ENCODE measurements around the gene UHRF1.
A peak's percentile ranks its signal among the peaks of the same experiment; 100 is the strongest.
"Not testable (repeated sequence)": the region's sequence is repeated elsewhere in the genome, so short reads cannot be mapped to it uniquely, and the experiment has no call there.

The UHRF1 gene

DNA sequence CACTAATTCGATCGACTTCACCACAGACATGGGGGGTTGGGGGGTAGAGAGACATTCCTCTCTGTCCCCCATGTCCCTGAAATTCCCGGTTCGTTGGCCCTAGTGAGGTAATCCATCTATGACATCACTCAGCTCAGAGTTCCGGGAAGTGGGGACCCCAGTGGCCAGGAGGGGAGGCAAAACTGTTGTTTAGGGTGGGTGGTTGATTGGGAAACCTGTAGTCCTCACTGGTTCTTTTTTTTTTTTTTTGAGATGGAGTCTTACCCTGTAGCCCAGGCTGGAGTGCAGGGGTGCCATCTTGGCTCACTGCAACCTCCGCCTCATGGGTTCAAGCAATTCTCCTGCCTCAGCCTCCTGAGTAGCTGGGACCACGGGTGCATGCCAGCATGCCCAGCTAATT is 6.5 kb upstream of the UHRF1 start, which contains the start of gene ARRDC5:
ARRDC5 (minus strand) TSS at position 101 of the 400 bp plus-strand sequence; CDS start at position 30, 71 bp downstream.
- DNase-seq = no peak

DNA sequence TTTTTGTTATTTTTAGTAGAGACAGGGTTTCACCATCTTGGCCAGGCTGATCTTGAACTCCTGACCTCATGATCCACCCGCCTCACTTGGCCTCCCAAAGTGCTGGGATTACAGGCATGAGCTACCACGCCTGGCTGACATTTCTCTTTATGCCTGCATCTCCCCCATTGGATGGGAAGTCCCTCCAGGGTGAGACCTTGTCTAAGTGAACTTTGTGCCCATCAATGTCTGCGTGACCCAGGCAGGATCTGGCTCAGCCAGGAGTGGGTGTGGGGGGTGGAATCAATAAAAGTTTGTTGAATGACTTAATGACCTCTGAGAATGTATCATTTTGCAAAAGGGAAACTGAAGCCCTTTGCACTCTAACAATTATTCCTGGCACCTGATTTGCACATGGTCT is 4.8 kb upstream of the UHRF1 start:
- DNase-seq = no peak

DNA sequence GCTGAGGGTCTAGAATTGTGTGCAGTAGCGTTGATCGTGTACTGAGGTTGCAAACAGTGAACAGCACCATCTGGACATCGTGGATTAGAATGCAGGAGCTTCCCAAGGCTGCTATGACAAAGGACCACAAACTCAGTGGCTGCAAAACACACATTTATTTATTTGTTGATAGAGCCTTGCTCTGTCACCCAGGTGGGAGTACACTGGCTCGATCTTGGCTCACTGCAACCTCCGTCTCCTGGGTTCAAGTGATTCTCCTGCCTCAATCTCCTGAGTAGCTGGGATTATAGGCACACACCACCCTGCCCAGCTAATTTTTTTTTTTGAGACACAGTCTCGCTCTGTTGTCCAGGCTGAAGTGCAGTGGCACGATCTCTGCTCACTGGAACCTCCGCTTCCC is 2.3 kb upstream of the UHRF1 start:
- no peak for DNase-seq

DNA sequence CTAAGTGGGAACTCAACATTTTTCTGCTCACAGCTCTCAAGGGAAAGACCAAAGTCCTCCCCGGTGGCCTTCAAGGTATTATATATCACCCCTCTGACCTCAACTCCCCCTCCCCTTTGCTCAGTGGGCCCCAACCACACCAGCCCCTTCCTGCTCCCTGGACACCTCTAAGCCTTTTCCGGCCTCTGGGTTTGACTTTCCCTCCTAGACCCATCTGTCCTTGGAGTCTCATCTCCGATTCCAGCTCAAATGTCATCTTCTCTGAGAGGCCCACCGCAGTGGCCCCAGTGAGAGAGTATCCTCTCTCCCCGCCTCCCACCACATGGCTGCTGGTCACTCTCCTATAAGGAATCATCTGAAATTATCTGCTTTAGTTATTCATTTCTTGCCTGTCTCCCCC is 941 bp upstream of the UHRF1 start:
- no peak for DNase-seq

DNA sequence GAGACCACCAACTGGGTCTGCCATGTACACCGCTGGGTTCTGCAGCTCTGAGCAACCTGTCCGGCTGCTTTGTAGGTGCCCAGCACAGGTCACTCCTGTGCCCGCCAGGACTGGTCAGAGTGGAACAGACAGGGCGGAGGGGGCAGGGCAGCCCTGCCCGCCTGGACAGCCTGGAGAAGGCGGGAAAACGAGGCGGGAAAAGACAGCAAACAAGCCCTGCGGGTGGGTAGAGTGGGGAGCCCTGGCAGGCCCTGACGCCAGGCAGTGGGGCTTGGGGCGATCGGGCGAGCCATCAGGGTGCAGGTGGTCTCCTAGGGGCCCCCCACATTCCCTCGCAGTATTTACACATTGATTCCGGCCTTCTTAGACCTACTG is 533 bp upstream of the UHRF1 start:
- DNase-seq = no peak

DNA sequence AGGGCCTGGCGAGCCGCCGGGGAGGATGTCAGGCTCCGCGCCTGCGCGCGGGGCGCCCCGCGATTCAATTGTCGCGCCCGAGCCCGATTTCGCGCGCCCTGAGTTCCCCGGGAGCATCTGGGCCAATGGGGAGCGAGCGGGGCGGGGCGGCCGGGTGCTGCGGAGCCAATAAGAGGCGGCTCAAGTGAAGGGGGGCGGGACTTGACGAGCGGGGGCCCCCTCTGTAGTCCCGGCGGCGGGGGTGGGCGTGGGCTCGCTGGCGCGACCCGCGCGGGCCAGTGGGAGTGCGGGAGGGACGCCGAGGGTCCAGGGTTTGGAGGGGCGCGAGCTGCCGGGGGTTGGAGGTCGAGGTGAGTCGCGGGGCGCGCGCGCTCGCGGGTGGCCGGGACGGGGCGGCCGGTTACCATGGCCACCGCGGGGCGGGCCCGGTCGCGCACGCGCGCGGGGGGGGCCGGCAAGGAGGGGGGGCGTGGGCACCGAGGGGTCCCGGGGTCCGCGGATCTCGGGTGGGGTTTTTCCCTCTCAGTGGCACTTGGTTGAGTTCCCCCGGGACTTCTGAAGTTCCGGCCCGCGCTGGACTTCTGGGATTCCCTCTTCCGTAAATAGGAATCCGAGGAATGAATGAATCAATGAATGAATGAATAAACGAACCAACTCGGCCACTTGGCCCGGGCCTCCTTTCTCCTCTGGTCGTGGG is 744 bp downstream of the UHRF1 start:
- peak; percentile 93 for DNase-seq

DNA sequence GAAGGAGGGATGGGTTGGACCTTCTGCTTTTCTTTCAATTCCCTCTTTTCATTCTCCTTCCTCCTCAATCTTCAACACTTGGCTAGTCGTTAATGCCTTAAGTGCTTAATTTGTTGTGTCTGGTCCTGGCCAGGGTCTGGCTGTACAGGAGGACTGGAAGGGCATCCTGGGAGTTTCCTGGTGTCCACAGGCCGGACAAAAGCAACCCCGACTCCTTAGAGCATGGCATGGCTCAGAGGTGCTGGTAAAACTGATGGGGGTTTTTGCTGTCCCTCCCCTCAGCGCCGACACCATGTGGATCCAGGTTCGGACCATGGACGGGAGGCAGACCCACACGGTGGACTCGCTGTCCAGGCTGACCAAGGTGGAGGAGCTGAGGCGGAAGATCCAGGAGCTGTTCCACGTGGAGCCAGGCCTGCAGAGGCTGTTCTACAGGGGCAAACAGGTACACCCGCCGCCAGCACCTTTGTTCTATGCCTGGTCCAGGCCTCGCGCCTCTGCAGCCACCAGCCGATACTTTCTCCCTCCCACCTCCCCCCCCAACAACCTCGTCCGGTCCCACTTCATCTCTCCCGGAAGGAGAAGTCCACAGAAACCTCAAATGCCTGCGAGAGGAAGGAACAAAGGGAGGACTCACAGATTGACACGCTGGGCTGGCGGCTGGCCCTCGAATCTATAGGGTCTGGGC is 1.4 kb downstream of the UHRF1 start:
- DNase-seq = no peak

DNA sequence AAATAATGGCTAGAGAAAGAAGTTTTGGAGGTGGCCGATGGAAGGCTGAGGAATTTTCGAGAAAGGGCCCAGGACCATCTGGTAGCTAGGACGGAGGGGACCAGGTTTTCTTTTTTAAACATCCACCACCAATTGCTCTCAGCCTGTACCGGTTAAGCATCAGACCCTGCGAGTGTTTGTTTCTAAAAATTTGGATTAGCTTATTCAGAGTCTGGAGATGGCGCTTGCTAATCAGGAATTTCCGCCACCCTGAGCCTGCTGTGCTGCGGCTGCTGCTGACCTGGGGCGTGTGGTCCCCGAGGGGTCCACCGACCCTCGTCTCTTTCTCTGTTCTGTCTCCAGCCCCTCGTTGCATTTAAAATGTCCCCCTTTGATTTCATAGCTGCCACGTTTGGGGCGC is 2.0 kb downstream of the UHRF1 start:
- no peak for DNase-seq

DNA sequence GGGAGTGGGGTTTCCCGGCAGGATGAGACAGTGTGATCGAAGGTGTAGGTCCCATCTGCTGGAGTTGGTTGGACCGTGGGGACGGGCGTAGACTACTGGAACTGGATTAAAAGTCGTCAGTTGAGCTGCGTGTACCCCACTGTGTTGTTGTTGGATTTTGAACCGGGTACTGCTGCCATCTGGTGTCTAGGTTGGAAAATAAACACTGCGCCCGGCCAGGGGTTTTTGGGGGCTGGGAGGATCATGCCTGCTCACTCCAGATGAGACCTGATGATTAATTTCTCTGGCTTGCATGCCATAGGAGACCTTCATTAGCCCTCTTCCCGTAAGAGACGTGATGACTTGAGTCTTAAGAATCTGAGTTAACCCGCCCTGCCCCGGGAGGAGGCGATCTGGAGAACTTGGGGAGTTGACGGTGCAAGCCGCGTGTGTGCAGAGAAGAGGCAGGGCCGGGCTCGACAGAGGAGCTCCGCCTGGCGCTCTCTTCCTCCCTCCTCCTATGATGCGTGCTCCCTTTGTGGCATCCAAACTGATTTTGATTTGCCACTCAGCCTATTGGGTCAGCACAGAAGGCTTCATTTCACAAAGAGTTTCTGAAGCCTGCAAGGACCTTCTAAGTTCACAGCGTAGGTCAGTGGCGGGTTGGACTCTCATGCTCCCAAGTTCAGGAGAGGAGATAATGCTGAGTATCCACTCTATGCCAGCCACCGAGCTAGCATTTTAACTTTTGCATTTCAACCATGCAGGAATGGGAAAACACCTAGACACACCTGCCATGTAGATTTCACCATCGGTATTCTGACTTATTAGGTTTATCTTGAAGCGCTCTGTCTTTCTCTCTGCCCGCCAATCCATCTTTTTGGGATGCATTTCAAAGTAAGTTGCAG is 2.7 kb downstream of the UHRF1 start:
- DNase-seq = peak; percentile 30

DNA sequence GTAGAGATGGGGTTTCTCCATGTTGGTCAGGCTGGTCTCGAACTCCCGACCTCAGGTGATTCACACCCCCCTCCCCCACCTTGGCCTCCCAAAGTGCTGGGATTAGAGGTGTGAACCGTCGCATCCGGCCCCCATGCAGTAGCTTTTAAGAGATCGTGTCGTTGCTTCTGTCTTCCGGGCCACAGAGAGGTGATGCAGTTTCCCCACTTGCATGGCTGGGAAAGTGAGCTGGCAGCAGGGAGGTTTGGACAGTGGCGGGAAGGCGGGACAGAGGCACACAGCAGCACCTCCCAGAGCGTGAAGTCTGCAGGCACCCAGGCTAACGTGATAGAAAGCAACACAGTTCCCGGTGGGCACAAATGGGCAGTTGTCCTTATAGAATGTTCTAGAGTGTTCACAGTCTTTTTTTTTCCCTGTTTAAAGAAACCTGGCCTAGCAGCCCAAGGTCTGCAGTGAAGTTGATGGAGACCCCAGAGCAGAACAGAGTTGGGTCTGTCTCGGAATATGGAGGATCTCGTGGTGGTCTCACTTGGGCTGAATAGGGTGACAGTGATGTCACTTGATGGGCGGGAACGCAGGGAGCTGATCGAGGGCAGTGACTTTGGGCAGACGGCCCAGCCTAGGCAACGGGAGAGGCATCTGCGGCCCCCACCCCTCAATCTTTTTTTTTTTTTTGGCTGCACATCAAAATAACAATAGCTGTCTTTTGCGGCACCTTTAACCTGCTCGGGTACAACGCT is 4.9 kb downstream of the UHRF1 start:
- no peak for DNase-seq

DNA sequence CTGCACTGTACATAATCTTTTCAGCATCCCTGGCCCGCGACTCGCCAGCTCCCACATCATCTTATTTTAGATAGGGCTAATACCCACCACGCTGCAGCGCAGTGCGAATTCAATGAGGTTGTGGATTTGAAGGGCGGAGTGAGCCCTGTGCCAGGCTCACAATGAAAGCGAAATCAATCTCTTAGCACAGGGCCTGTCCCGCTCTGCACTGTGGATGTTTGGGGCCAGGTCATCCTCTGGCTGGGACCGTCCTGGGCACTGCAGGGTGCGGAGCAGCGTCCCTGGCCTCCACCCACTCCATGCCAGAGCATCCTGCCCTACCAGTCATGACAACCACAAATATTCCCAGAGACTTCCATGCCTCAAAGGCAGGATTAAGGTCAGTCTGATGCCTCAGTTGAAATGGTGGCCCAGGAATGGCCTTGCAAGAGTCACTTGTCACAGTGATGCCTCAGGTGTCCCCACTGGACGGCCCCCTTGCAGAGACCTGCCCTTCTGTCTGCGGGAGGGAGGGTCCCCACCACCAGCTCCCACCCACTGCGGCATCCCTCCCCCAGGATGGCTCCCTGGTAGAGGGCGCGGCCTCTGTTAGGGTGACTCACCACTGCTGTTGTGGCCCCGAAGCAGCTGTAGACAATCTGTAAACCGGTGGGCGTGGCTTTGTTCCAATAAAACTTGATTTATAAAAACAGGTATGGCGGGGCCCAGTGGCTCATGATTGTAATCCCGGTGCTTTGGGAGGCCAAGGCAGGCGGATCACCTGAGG is 5.6 kb downstream of the UHRF1 start:
- DNase-seq = no peak

DNA sequence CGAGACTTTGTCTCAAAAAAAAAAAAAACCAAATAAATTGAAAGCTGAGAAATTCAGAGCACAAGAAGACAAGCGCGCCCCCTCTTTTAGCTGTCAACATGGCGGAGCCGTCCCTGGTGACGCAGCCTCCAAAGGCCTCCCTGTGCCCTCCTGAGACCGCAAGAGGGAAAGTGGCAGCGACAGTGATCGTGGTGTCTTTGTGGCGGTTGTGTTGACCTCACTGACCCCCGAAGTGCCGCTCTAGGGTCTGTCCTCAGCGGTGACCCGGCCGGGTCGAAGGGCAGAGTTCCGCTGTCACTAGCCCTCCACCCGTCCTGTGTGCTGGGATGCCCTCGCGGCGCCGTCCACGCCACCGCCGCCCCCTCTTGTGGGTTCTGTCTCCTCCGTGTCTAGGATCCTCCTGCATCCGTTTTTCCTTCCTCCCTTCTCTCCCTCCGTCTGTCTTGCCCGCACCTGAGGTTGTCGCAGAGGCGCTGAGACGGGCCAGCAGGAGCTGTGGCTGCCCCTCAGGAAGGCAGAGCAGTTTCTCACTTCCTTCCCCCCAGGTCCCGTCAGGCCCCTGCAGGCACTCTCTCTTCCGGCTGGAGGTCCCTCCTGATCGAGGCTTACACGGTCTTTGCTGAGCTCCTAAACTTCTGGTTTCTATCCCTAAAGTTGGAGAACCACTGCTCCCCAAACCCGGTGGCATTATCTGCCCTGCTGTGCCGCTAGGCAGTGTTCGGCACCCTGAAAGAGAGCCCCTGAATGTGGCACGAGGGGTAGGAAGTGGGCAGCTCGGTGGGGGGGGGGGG is 7.2 kb downstream of the UHRF1 start:
- DNase-seq = no peak

DNA sequence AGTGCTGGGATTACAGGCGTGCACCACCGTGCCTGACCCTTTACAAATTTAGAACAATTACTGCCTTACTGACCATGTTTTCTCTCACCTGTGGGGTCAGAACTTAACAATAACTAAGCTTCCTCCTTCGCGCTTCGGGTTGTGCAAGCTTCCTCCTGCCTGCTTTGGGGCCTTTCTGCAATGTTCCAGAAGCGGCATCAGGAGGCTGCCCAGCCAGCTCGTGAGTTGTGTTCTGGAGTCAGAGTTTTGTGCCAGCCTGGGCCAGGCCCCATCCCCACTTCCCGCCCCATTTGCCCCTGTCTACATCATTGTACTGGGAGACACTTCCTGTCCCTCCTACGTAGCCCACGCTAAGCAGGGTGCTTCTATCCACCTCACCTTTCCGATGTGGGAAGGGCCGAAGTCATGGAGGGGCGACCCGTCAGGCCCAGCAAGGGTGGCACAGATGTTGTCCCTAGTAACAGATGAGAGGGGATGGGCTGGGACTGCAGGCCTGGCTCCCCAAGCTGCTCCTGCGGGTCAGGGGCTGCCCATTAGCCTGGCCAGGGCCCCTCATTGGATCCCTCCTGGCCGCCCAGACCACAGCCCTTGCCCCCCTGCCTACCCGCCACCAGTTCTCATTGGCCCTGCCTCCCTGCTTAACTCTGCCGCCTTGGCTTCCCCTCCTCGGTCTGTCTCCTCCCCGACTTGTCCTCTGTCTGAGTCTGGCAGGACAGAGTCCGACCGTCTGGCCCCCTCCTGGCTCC is 13.4 kb downstream of the UHRF1 start:
- DNase-seq = no peak

DNA sequence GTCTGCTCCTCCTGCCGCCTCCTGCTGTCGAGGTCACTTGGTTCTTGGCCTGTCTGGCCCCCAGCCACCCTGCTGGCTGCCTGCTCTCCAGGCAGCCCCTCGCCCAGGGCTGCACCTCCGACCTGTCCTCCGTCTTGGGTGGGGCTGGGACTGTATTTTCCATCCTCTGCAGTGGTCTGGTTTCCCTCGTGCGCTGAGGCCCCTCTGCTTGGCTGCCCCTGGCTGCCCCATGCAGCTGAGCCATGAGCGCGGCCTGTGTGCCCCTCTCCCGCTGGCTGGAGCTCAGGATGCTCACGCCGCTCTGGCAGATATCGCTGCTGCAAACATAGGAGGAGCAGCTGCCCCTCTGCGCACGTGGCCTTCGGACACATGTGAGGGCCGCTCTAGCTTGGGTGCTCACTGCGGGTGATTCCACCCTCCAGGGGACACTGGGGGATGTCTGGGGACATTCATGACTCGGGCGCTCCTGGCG is 14.0 kb downstream of the UHRF1 start:
- no peak for DNase-seq

DNA sequence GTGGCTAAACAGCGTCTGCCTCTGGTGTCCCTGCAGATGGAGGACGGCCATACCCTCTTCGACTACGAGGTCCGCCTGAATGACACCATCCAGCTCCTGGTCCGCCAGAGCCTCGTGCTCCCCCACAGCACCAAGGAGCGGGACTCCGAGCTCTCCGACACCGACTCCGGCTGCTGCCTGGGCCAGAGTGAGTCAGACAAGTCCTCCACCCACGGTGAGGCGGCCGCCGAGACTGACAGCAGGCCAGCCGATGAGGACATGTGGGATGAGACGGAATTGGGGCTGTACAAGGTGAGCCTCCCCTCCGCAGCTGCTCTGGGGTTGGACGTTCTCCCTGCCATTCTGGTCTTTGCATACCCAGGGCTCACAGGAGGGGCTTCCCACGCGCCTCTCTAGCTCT is 19.9 kb downstream of the UHRF1 start:
- DNase-seq = no peak

DNA sequence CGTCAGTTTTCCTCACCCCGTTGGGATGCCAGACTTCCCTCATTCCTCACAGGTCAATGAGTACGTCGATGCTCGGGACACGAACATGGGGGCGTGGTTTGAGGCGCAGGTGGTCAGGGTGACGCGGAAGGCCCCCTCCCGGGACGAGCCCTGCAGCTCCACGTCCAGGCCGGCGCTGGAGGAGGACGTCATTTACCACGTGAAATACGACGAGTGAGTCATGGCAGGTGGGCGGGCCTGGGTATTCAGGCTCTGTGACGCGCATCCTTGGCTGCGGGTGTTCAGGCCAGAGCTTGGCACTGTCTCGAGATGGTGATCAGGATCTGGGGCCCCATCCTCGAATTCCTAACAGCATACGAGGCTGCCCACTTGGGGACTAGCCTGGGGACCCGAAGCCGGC is 21.4 kb downstream of the UHRF1 start:
- no peak for DNase-seq

DNA sequence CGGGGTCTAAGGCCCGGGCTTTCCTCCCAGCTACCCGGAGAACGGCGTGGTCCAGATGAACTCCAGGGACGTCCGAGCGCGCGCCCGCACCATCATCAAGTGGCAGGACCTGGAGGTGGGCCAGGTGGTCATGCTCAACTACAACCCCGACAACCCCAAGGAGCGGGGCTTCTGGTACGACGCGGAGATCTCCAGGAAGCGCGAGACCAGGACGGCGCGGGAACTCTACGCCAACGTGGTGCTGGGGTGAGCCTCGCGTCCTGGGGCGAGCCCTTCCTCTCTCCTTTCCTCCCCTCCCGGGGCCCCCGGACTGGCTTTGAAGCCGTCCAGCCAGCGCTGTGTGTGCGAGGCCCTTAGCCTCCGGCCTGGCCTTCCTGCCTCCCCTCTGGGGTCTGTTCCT is 23.4 kb downstream of the UHRF1 start:
- DNase-seq = no peak

DNA sequence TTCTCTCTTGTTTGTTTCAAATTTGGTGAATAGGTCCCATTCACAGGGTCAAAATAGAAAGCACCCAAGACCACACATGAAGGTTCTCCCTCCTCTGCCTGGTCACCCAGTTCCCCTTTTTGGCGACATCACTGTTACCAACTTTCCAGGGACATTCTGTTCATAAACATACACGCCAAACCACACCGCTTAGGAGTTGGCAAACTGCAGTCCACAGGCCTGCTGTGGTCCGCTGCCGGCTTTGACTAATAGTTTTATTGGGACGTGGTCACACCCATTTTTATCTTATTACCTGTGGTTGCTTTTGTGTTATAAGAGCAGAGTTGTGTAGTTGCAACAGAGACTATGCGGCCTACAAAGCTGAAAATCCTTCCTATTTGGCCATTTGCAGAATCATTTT is 24.2 kb downstream of the UHRF1 start:
- DNase-seq = no peak

DNA sequence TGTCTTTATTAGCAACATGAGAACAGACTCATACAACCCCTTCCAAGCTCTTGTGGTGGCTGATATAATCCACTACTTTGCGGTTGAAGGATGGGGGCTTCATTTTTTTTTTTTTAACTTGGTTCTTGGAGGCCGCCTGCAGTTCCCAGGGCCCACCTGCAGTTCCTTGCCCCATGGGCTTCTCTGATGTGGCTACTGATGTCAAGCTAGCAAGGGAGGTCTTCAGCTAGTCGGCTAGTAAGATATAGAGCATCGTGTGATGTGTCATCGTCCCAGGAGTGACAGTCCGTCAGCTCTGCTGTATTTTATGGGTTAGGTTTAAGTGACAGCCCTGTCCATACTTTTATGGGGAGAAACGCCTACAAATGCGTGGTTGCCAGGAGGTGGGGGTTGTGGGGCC is 26.1 kb downstream of the UHRF1 start:
- no peak for DNase-seq

DNA sequence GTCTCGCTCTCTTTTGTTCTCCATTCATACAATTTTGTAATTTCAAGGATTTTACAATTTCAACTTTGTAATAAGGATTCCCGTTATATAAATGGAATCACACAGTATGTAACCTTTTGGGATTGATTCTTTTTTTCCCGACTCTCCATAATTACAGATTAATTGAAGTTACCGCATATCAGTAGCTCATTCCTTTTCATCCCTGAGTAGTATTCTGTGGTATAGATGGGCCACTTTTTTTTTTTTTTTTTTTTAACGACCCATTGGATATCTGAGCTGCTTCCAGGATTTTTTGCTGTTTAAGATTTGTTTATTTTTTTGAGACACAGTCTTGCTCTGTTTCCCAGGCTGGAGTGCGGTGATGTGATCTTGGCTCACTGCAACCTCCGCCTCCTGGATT is 27.8 kb downstream of the UHRF1 start:
- no peak for DNase-seq

DNA sequence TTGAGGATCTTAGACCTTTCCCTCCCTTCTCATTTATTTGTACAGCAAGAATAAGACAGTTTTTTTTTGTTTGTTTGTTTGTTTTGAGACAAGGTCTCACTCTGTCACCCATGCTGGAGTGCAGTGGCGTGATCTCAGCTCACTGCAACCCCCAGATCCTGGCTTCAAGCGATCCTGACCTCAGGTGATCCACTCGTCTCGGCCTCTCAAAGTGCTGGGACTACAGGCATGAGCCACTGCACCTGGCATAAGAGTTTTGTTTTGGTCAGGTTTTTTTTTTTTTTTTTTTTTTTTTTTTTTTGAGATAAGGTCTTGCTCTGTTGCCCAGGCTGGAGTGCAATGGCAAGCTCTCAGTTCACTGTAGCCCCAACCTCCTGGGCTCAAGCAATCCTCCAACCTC is 29.2 kb downstream of the UHRF1 start:
- DNase-seq = not testable (repeated sequence)

Measured in NCI-H2171 treated with DMSO at 0.1 percent for 48 hours (cell line).